H9 (cell line): ENCODE measurements around the gene TSFM. TPM values are rescaled to one million over a fixed set of nuclear protein-coding genes. Genes with fewer than 3 reads are reported as not detected.

Experiments
- DNase-seq: peaks from one replicate; pipeline ENCODE4 v3.0.0-alpha.2; 2017
- H2AFZ ChIP-seq: one replicate; pipeline ENCODE4 v1.6.1; 2013; ENCODE audit warnings: mild to moderate bottlenecking, low read length, control low read depth, moderate library complexity
- H2AK5ac ChIP-seq: 2 replicates; pipeline ENCODE4 v1.6.1; 2013; ENCODE audit warnings: low read length, control low read depth, mixed read lengths; ENCODE audit not compliant: insufficient read length
- H2BK120ac ChIP-seq: one replicate; pipeline ENCODE4 v1.6.1; 2013; ENCODE audit warnings: low read depth, mild to moderate bottlenecking, low read length, control low read depth, inconsistent platforms; ENCODE audit not compliant: poor library complexity, severe bottlenecking
- H2BK12ac ChIP-seq: 2 replicates; pipeline ENCODE4 v1.6.1; 2013; ENCODE audit warnings: low read length, control low read depth, mixed read lengths, low read depth; ENCODE audit not compliant: insufficient read length
- H2BK15ac ChIP-seq: 2 replicates; pipeline ENCODE4 v1.6.1; 2013; ENCODE audit warnings: low read depth, low read length, control low read depth
- H2BK20ac ChIP-seq: one replicate; pipeline ENCODE4 v1.6.1; 2013; ENCODE audit warnings: low read depth, mild to moderate bottlenecking, low read length, control low read depth, inconsistent platforms; ENCODE audit not compliant: poor library complexity, severe bottlenecking
- H2BK5ac ChIP-seq: 2 replicates; pipeline ENCODE4 v1.6.1; 2013; ENCODE audit warnings: low read length, control low read depth, mixed read lengths; ENCODE audit not compliant: insufficient read length
- H3K14ac ChIP-seq: 2 replicates; pipeline ENCODE4 v1.6.1; 2013; ENCODE audit warnings: low read length, control low read depth; ENCODE audit not compliant: insufficient read depth
- H3K18ac ChIP-seq: 2 replicates; pipeline ENCODE4 v1.6.1; 2013; ENCODE audit warnings: low read depth, mild to moderate bottlenecking, mixed read lengths, low read length, control low read depth; ENCODE audit not compliant: insufficient read length
- H3K23ac ChIP-seq: 2 replicates; pipeline ENCODE4 v1.6.1; 2013; ENCODE audit warnings: low read length, control low read depth, mixed read lengths, low read depth; ENCODE audit not compliant: insufficient read length
- H3K23me2 ChIP-seq: 2 replicates; pipeline ENCODE4 v1.6.1; 2013; ENCODE audit warnings: low read depth, mild to moderate bottlenecking, mixed read lengths, low read length, control low read depth; ENCODE audit not compliant: insufficient read length, poor library complexity, severe bottlenecking
- H3K27ac ChIP-seq: 2 replicates; pipeline ENCODE4 v1.5.1; 2013; ENCODE audit warnings: low read length, control low read depth, mixed read lengths, low read depth; ENCODE audit not compliant: insufficient read length
- H3K27me3 ChIP-seq: 2 replicates; pipeline ENCODE4 v1.6.1; 2013; ENCODE audit warnings: low read length, control low read depth, inconsistent platforms; ENCODE audit not compliant: insufficient read depth
- H3K4ac ChIP-seq: 2 replicates; pipeline ENCODE4 v1.6.1; 2013; ENCODE audit warnings: low read depth, mild to moderate bottlenecking, control low read depth, inconsistent platforms, low read length, moderate library complexity
- H3K4me1 ChIP-seq: 2 replicates; pipeline ENCODE4 v1.6.1; 2013; ENCODE audit warnings: low read length, control low read depth, inconsistent platforms; ENCODE audit not compliant: insufficient read depth
- H3K4me2 ChIP-seq: 2 replicates; pipeline ENCODE4 v1.6.1; 2013; ENCODE audit warnings: low read length, control low read depth, mixed read lengths; ENCODE audit not compliant: insufficient read length, insufficient read depth
- H3K56ac ChIP-seq: 2 replicates; pipeline ENCODE4 v1.6.1; 2013; ENCODE audit warnings: low read depth, mild to moderate bottlenecking, mixed read lengths, low read length, control low read depth; ENCODE audit not compliant: insufficient read length
- H3K79me1 ChIP-seq: 2 replicates; pipeline ENCODE4 v1.6.1; 2013; ENCODE audit warnings: low read depth, mild to moderate bottlenecking, moderate library complexity, low read length, control low read depth, inconsistent platforms; ENCODE audit not compliant: insufficient read depth, poor library complexity, severe bottlenecking
- H3K79me2 ChIP-seq: 2 replicates; pipeline ENCODE4 v1.6.1; 2013; ENCODE audit warnings: low read length, control low read depth, inconsistent platforms; ENCODE audit not compliant: insufficient read depth
- H3K9ac ChIP-seq: 2 replicates; pipeline ENCODE4 v1.6.1; 2013; ENCODE audit warnings: low read length, control low read depth, mixed read lengths; ENCODE audit not compliant: insufficient read length; ENCODE audit errors: extremely low read depth
- H3K9me3 ChIP-seq: one replicate; pipeline ENCODE4 v1.6.1; 2013; ENCODE audit warnings: low read depth, low read length, inconsistent platforms; ENCODE audit not compliant: control insufficient read depth
- H3T11ph ChIP-seq: one replicate; pipeline ENCODE4 v1.6.1; 2013; ENCODE audit warnings: mild to moderate bottlenecking, low read length, control low read depth, inconsistent platforms
- H4K20me1 ChIP-seq: one replicate; pipeline ENCODE4 v1.6.1; 2013; ENCODE audit not compliant: control insufficient read depth, insufficient read length, insufficient read depth
- H4K5ac ChIP-seq: 2 replicates; pipeline ENCODE4 v1.6.1; 2013; ENCODE audit warnings: low read depth, mild to moderate bottlenecking, mixed read lengths, low read length, control low read depth; ENCODE audit not compliant: insufficient read length
- H4K8ac ChIP-seq: replicated peaks from 2 replicates; pipeline ENCODE4 v1.6.1; 2013; ENCODE audit warnings: low read length, control low read depth, mixed read lengths, low read depth; ENCODE audit not compliant: insufficient read length
- H4K91ac ChIP-seq: 2 replicates; pipeline ENCODE4 v1.6.1; 2013; ENCODE audit warnings: low read depth, mild to moderate bottlenecking, moderate library complexity, mixed read lengths, low read length, control low read depth; ENCODE audit not compliant: insufficient read length
- H3K27ac Mint-ChIP-seq, 3 experiments: 2 replicates in 2 of 3; 3 replicates in 1 of 3; pipeline ENCODE4 v1.8.0; 2020 to 2021; ENCODE audit warnings: mixed read lengths in 3 of 3, mild to moderate bottlenecking in 1 of 3, moderate library complexity in 1 of 3
- H3K27me3 Mint-ChIP-seq: 2 replicates; pipeline ENCODE4 v1.8.0; 2021; ENCODE audit warnings: low read depth, mild to moderate bottlenecking, moderate library complexity, mixed read lengths
- H3K36me3 Mint-ChIP-seq, 3 experiments: 2 replicates in 2 of 3; 3 replicates in 1 of 3; pipeline ENCODE4 v1.8.0; 2020 to 2021; ENCODE audit warnings: low read depth in 3 of 3, mixed read lengths in 3 of 3; ENCODE audit not compliant: insufficient read depth in 1 of 3
- H3K4me1 Mint-ChIP-seq, 2 experiments: 2 replicates each; pipeline ENCODE4 v1.8.0; 2020; ENCODE audit warnings: mixed read lengths in 2 of 2
- H3K4me3 Mint-ChIP-seq, 2 experiments: 2 replicates in 1 of 2; 3 replicates in 1 of 2; pipeline ENCODE4 v1.8.0; 2020 to 2021; ENCODE audit warnings: mild to moderate bottlenecking in 2 of 2, mixed read lengths in 2 of 2, moderate library complexity in 1 of 2
- H3K9me3 Mint-ChIP-seq, 2 experiments: 2 replicates in 1 of 2; 3 replicates in 1 of 2; pipeline ENCODE4 v1.8.0; 2020; ENCODE audit warnings: mild to moderate bottlenecking in 2 of 2, mixed read lengths in 2 of 2, moderate library complexity in 1 of 2
- WGBS: extraction: QIAGEN DNeasy Blood & Tissue Kit; methylation state at CpG from one replicate; pipeline ENCODE4 v1.1.7; 2013; ENCODE audit warnings: missing lambda C conversion rate, low lambda C conversion rate, mixed read lengths; ENCODE audit not compliant: insufficient read length; ENCODE audit errors: extremely low coverage; 5-methylcytosine and 5-hydroxymethylcytosine counted together
- total RNA-seq: library from RNA; stranded (reverse); gene quantifications from 2 replicates; pipeline ENCODE4 v1.2.1, GENCODE V29; 2021
- TF ChIP-seq, protein P1 (sequence below): fragments of 200-600 bp; sonication (generic); conservative IDR thresholded peaks from 3 replicates; pipeline ENCODE4 v1.8.0; 2021; ENCODE audit warnings: antibody characterized with exemption, mild to moderate bottlenecking

TSFM gene
- total RNA-seq, 1 experiment from 2014 or later = 50.2 TPM

DNA sequence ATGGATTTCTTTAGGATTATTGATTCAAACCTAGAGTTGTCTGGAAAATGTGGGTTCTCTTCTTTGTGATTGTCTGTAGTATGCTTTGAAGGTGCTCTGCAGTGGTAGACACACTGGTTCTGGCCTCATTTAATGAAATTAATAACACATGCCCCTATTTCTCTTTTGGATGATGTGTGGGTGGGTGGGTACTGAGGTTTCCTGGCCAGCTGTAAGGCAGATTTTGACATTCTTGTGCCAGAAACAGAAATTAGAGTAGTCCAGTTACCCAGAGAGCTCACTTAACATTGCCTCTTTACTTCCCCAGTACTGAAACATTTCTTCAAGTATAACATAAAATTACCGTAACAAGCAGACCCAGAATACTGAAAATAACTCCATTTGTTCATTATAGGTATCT, 14.4 kb downstream of the TSFM start:
- Histone ChIP-seq H3K79me2 (no peaks in the 10 kb centered on the region), H2AK5ac (no peak overlapping the region), H3T11ph (no peak overlapping the region), H3K9ac (no peak overlapping the region), H3K9me3 (no peaks in the 10 kb centered on the region), H3K4me2 (no peak overlapping the region), H3K27me3 (no peaks in the 10 kb centered on the region), H2AFZ (no peak overlapping the region), H4K8ac (no peak overlapping the region), H3K23me2 (no peaks in the 10 kb centered on the region), H3K56ac (no peak overlapping the region), H2BK20ac (no peak overlapping the region), H3K27ac (no peak overlapping the region), H3K23ac (no peak overlapping the region), H3K18ac (no peak overlapping the region), H2BK15ac (no peak overlapping the region), H4K91ac (no peak overlapping the region), H2BK120ac (no peak overlapping the region), H3K4ac (no peak overlapping the region), H2BK12ac (no peak overlapping the region), H3K4me1 (no peaks in the 10 kb centered on the region), H4K20me1 (no peaks in the 10 kb centered on the region), H2BK5ac (no peak overlapping the region), H4K5ac (no peak overlapping the region), H3K14ac (no peak overlapping the region), H3K79me1 (no peaks in the 10 kb centered on the region)
- no peak overlapping the region for H3K4me3 Mint-ChIP-seq
- no peak for DNase-seq
- WGBS = no CpG with 5 or more reads among the region's 1 CpG
- no peaks in the 10 kb centered on the region for H3K27me3 Mint-ChIP-seq
- no peaks in the 10 kb centered on the region for H3K9me3 Mint-ChIP-seq
- no peaks in the 10 kb centered on the region for H3K4me1 Mint-ChIP-seq
- H3K36me3 Mint-ChIP-seq = peaks cover 22 to 52% (median 43%) of the 10 kb centered on the region in 3 experiments
- no peak overlapping the region for H3K27ac Mint-ChIP-seq
- TF ChIP-seq, protein P1, sequence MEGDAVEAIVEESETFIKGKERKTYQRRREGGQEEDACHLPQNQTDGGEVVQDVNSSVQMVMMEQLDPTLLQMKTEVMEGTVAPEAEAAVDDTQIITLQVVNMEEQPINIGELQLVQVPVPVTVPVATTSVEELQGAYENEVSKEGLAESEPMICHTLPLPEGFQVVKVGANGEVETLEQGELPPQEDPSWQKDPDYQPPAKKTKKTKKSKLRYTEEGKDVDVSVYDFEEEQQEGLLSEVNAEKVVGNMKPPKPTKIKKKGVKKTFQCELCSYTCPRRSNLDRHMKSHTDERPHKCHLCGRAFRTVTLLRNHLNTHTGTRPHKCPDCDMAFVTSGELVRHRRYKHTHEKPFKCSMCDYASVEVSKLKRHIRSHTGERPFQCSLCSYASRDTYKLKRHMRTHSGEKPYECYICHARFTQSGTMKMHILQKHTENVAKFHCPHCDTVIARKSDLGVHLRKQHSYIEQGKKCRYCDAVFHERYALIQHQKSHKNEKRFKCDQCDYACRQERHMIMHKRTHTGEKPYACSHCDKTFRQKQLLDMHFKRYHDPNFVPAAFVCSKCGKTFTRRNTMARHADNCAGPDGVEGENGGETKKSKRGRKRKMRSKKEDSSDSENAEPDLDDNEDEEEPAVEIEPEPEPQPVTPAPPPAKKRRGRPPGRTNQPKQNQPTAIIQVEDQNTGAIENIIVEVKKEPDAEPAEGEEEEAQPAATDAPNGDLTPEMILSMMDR = no peak
